ENCODE results near the gene PJA2.

DNA sequence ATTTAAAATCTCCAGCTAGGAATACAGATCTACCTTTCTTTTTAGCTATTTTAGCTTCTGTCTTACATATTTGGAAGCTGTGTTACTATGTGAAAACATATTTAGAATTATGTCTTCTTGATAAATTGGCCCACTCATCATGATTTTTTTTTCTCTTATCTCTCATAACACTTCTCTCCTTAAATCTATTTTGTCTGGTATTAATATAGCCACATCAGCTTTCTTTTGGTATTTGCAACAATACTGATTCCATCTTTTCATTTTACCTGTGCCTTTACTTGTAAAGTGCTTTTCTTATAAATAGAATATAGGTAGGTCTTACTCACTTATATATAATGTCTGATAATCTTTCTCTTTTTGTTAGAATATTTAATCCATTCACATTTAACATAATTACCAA is 19.6 kb downstream of the PJA2 start:
- no peak for TF ChIP-seq CTCF (IDR thresholded peaks at IDR 0.05 in 8 of 11, conservative IDR thresholded peaks at IDR 0.05 in 3 of 11)
- no peak for TF ChIP-seq POLR2AphosphoS5 (IDR thresholded peaks at IDR 0.05)
